LHCN-M2 (cell line): Measurements from ENCODE around the gene RASGEF1B. TPM values are rescaled to one million over a fixed set of nuclear protein-coding genes. Genes with fewer than 3 reads are reported as not detected.

Experiments
- DNase-seq: peaks from one replicate; pipeline ENCODE4 v3.0.0-alpha.2; 2012; ENCODE audit warnings: low read depth
- polyA plus RNA-seq: library from polyadenylated mRNA; unstranded; fragments of >200 nt; gene quantifications from one replicate; pipeline ENCODE4 v1.2.1, GENCODE V29; 2012; ENCODE audit warnings: missing spikeins
- total RNA-seq: library from RNA; depleted of rRNA; stranded (reverse); fragments of >200 nt; gene quantifications from 2 replicates; pipeline ENCODE4 v1.2.3, GENCODE V29; 2014; rRNA removed

Gene RASGEF1B
- 0.06 TPM in 1 of 2 replicates, not detected in the other for total RNA-seq
- not detected for polyA plus RNA-seq

DNA sequence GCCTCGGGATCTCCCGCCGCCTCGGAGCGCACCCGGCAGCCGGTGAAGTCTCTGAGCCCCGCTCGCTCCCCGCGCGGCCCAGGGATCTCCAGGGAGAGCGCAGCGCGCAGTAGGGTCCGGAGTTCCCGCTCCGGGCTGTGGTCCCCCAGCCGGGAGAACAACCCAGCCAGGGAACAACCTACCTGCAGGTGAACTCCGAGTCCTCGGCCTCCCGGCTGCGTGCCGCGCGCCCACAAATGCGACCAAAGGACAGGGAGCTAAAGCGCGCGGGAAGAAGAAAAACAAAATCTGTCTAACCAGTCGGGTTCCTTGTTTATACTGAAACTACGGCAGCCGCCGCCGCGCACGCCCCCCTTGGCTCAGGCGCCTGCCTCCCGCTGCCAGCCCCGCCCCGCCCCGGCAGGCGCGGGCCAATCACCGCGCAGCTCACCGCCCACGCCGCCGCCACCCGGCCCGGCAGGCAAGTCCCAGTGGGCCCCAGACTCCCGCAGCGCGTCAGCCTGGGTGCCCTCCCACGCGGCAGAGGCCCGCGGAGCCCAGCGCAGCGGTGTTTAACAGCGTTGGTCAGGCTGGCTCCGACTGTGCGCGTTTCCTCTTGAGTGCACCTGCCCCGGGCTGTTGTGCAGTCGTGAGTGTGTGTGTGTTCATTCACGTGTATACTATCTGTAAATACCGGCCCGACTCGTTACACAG, at the start of gene RASGEF1B:
Gene RASGEF1B (minus strand): TSS at position 320 of the 693 bp plus-strand sequence. CDS start 12,399 bp downstream, outside the sequence.
- DNase-seq, result peak; percentile 17

GRCh38 chr4:81519856-81520255, 48.1 kb upstream of the RASGEF1B start:
- DNase-seq, result no peak

- no peak for DNase-seq
Measured at GRCh38 chr4:81519427-81519773, 47.7 kb upstream of the RASGEF1B start.

DNA sequence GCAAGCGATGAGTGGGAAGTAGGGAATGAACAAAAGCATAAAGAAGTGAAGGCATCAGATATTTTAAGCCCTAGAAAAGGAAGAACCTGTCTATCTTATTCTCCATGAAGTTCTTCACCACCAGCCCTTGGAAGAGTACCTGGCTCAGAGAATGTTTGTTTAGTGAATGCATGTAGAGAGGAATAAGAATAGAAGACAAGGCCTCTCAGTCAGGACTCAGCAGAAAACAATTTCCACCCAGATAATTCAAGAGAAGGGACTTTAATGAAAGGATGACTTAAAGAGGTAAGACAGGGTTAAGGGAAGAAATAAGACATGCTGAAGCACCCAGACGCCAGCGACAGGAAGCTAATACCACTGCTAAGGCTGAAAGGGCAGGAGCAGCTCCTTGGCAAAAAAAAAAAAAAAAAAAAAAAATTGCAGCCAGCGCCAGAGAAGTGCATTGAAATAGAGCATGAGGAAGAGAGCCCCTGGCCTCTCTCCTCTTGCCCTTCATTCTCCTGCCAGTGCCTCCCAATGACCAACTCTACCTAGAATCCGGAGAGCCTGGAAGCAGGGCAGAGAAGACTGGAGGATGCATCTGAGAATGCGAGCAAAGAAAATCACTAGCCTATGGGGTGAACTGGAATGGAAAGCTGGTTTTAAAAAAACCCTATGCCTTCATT, 47.2 kb upstream of the RASGEF1B start:
- no peak for DNase-seq

- DNase-seq, result no peak
Measured at GRCh38 chr4:81516241-81516640, 44.5 kb upstream of the RASGEF1B start.

GRCh38 chr4:81512757-81513501, 41.2 kb upstream of the RASGEF1B start:
- no peak for DNase-seq

GRCh38 chr4:81512001-81512756, 40.5 kb upstream of the RASGEF1B start:
- no peak for DNase-seq

DNA sequence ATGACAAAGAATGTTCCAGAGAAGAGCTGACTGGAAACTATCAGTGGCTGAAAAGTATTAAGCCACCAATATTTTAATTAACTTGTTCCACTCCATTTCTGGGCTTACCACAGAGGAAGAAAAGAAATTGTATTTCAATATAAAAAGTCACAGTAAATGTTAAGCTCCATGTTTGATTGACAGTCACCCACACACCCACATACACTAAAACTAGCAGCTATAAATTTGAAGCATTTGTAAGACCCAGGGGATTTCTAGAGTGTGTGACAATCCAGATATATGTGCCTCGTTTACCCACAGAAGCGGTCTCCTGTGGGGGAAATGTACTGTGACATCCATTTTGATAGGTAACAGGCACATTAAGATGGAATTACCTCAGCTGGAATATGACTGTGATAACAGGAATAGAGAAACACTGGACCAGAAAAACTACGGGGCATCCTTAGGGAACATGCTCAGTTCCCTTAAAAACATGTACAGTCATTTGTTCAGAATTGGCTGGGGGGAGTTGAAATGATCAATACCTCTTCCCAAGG, 39.0 kb upstream of the RASGEF1B start:
- DNase-seq, result no peak

DNA sequence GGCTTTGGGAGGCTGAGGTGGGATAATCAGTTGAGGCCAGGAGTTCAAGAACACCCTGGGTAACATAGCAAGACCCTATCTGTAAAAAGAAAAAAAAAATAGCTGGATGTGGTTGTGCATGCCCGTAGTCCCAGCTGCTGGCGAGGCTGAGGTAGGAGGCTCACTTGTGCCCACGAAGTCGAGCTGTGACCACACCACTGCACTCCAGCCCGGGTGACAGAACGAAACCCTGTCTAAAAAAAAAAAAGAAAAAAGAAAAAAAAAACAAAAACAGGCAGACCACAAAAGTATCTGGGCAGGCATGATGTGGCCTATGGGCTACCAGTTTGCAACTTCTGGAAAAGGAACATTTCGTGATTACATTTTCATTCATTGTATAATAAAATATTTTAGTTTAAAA, 38.1 kb upstream of the RASGEF1B start:
- DNase-seq, result no peak

DNA sequence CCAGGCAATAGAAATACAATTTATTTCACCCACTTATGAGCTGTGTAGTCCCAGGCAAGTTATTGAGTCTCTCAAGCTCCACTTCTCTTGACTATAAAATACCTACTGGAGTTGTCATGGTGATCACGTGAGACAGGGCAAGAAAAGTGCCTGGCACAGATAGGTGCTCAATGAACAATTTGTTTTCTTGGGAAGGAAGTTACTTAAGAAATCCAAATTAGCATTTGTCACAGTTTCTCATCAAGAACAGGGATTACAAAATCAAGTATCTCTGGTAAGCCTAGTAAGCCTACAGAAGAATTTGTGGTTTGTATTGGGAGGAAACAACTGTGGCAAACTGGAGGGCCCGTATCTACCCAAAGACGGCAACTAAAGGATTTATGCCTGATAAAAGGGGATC, 37.5 kb upstream of the RASGEF1B start:
- no peak for DNase-seq

DNA sequence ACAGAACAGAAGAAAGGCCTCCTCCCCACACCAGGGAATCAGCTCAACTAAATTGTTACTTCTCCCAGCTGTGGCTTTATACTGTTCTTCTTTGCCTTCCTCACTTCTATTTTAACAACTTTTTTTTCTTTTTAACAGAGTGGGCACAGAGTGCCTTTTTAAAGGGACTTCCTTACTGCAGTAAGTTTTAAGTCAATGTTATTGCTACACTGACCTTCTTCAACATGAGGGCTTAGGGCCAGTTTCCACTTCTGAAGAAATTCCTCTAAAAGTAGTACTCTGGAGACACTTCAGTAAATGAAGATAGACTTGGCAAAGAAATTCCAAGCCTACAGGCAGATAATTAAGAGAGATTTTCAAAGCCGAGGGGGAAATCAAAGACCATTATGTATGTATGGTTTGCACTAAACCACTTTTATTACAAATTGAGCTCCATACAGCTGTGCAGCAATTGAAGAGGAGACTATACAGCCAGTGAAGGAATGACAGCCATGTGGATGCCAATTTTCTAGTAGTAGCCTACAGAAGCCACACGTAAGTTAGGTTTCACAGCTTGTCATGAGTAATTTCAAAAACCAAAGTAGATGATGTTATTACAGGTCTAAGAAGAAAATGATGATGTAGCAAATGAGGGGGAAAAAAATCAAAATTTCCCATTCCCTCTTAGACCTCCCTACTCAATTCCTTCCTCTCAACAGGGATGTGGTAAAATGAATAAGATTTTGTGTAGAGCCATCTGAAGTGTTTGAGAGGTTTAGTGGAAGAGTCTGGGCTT, 36.9 kb upstream of the RASGEF1B start:
- DNase-seq, result no peak

DNA sequence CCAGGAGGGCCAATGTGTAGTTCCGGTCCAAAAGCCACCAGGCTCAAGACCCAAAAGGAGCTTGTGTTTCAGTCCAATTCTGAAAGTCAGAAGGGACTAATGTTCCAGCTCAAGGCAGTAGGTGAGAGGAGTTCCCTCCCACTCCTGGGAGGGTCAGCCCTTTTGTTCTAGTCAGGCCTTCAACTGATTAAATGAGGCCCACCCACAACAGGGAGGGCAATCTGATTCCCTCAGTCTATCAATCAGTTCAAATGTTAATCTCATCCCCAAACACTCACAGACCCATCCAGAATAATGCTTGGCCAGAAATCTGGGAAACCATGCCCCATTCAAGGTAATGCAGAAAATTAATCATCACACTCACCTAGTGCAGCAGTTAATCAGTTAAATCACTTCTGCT, 35.8 kb upstream of the RASGEF1B start:
- no peak for DNase-seq

DNA sequence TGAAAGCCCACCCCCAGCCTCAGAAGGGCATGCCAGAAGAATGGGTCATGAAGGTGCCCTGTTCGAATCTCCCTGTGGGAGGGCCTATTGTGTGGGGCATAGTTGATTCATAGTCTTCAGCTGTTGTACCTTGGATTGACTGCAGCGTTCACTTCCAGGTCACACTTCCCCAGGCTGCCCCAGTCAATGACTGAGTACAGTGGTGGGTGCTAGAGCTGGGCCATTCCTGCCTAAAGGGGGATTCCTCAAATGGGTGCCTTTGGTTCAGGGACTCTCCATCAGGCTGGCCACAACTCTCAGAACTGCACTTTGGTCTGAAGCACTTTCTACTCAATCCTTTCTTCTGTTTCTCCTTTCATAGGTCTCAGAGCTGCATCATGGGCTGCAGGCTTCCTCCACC, 35.0 kb upstream of the RASGEF1B start:
- no peak for DNase-seq

- DNase-seq, result no peak
Measured at GRCh38 chr4:81505726-81506125, 34.0 kb upstream of the RASGEF1B start.

- DNase-seq, result no peak
Measured at GRCh38 chr4:81505004-81505598, 33.4 kb upstream of the RASGEF1B start.

DNA sequence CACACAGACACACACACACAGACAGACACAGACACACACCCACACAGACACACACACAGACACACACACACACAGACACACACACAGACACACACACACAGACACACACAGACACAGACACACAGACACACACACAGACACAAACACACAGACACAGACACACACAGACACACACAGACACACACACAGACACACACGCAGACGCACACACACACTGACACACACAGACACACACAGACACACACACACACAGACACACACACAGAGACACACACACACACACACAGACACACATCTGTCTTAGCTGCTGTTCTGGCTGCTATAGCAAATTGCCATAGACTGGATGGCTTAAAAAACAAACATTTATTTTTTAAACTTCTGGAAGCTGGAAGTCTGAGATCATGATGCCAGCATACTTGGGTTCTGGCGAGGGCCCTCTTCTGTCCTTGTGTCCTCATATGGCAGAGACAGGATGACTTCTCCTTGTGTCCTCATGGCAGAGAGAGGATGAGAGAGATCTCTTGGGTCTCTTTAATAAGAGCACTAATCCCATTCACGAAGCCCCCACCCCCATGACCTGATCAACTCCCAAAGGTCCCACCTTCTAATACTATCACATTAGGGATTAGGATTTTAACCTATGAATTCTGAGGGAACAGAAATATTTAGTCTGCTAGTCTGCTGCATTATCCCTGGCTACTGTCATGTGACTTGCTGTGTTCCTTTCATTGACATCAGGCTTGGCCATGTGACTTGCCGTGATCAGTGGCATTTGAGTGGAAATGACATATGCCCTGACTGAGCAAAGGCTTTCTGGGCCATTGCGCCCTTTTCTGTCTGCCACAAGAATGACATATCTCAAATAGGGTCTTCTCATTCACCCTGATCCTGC, 32.7 kb upstream of the RASGEF1B start:
- DNase-seq, result no peak

- no peak for DNase-seq
Measured at GRCh38 chr4:81503586-81503985, 31.9 kb upstream of the RASGEF1B start.

GRCh38 chr4:81502564-81502963, 30.9 kb upstream of the RASGEF1B start:
- no peak for DNase-seq

DNA sequence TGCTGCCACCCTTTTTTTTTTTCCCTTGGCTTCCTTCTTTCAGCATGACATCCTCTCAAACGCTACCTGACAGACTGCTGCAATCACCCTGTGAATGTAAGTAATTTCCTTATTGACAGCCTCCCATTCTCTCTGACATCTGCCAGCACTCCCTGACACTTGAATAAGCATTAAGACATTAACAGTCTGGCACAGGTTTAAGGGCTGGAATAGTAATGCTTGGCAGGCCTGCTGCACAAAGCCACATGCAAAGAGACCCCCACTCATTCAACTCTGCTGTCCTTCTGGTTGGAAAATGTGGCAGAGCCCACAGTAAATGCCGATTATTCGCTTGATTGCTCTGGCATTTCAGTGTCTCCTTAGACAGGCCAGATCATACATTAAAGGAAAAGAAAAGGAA, 28.1 kb upstream of the RASGEF1B start:
- no peak for DNase-seq
